Measurements from ENCODE around the gene TGFBI.

TGFBI gene

GRCh38 chr5:136027311-136027710, 1.5 kb upstream of the TGFBI start:
- no peak for TF ChIP-seq CTCF (IDR thresholded peaks at IDR 0.05; ENCODE audit: low read length)
- no peaks in the 10 kb centered on the region for H3K36me3 ChIP-seq (ENCODE audit: insufficient read depth, low read length)

GRCh38 chr5:136028090-136028489, 698 bp upstream of the TGFBI start:
- Histone ChIP-seq H3K4me2 (ENCODE audit: low read length) (no peak overlapping the region), H3K4me3 (ENCODE audit: low read depth, low read length, poor library complexity, severe bottlenecking) (no peak overlapping the region)

More at GRCh38 chr5:136027311-136027710, 1.5 kb upstream of the TGFBI start:
- H3K4me2 ChIP-seq (ENCODE audit: low read length) = no peak overlapping the region
- H4K20me1 ChIP-seq (ENCODE audit: insufficient read depth, low read length) = no peaks in the 10 kb centered on the region
- no peaks in the 10 kb centered on the region for H3K27me3 ChIP-seq (ENCODE audit: insufficient read depth, low read length)
- no peaks in the 10 kb centered on the region for H3K79me2 ChIP-seq (ENCODE audit: insufficient read depth, low read length)
- no peaks in the 10 kb centered on the region for H3K9me3 ChIP-seq (ENCODE audit: low read length)
- H3K9me2 ChIP-seq (ENCODE audit: low read depth, low read length) = no peaks in the 10 kb centered on the region
- no peak overlapping the region for H3K27ac ChIP-seq (ENCODE audit: low read depth, low read length, poor library complexity, severe bottlenecking)
- no peak overlapping the region for H3K4me3 ChIP-seq (ENCODE audit: low read depth, low read length, poor library complexity, severe bottlenecking)
- H3F3A ChIP-seq (ENCODE audit: insufficient read depth, low read length) = no peaks in the 10 kb centered on the region
- H3K4me1 ChIP-seq (ENCODE audit: insufficient read depth, low read length, severe bottlenecking) = no peaks in the 10 kb centered on the region
- H3K9ac ChIP-seq (ENCODE audit: low read length) = no peak overlapping the region
- no peak overlapping the region for H2AFZ ChIP-seq (ENCODE audit: low read length)

GRCh38 chr5:136030252-136030651, 1.5 kb downstream of the TGFBI start:
- H3K27ac ChIP-seq (ENCODE audit: low read depth, low read length, poor library complexity, severe bottlenecking) = no peak overlapping the region
- H3K79me2 ChIP-seq (ENCODE audit: insufficient read depth, low read length) = no peaks in the 10 kb centered on the region
- no peaks in the 10 kb centered on the region for H3K4me1 ChIP-seq (ENCODE audit: insufficient read depth, low read length, severe bottlenecking)
- H3F3A ChIP-seq (ENCODE audit: insufficient read depth, low read length) = no peaks in the 10 kb centered on the region
- no peaks in the 10 kb centered on the region for H4K20me1 ChIP-seq (ENCODE audit: insufficient read depth, low read length)
- no peak overlapping the region for H3K4me2 ChIP-seq (ENCODE audit: low read length)
- H3K4me3 ChIP-seq (ENCODE audit: low read depth, low read length, poor library complexity, severe bottlenecking) = no peak overlapping the region
- H2AFZ ChIP-seq (ENCODE audit: low read length) = no peak overlapping the region
- H3K36me3 ChIP-seq (ENCODE audit: insufficient read depth, low read length) = no peaks in the 10 kb centered on the region
- no peak overlapping the region for H3K9ac ChIP-seq (ENCODE audit: low read length)
- H3K9me2 ChIP-seq (ENCODE audit: low read depth, low read length) = no peaks in the 10 kb centered on the region
- H3K9me3 ChIP-seq (ENCODE audit: low read length) = no peaks in the 10 kb centered on the region
- no peaks in the 10 kb centered on the region for H3K27me3 ChIP-seq (ENCODE audit: insufficient read depth, low read length)
- no peak for TF ChIP-seq CTCF (IDR thresholded peaks at IDR 0.05; ENCODE audit: low read length)
- no peak for TF ChIP-seq EZH2 (IDR thresholded peaks at IDR 0.05; ENCODE audit: borderline replicate concordance, low read length)

More at GRCh38 chr5:136028090-136028489, 698 bp upstream of the TGFBI start:
- H3K9me3 ChIP-seq (ENCODE audit: low read length) = no peaks in the 10 kb centered on the region
- no peaks in the 10 kb centered on the region for H3K27me3 ChIP-seq (ENCODE audit: insufficient read depth, low read length)
- H3K36me3 ChIP-seq (ENCODE audit: insufficient read depth, low read length) = no peaks in the 10 kb centered on the region
- H3K79me2 ChIP-seq (ENCODE audit: insufficient read depth, low read length) = no peaks in the 10 kb centered on the region
- TF ChIP-seq EZH2 (IDR thresholded peaks at IDR 0.05; ENCODE audit: borderline replicate concordance, low read length) = no peak
- TF ChIP-seq CTCF (IDR thresholded peaks at IDR 0.05; ENCODE audit: low read length) = no peak
- no peak overlapping the region for H3K27ac ChIP-seq (ENCODE audit: low read depth, low read length, poor library complexity, severe bottlenecking)
- no peaks in the 10 kb centered on the region for H4K20me1 ChIP-seq (ENCODE audit: insufficient read depth, low read length)
- no peak overlapping the region for H2AFZ ChIP-seq (ENCODE audit: low read length)
- H3K9me2 ChIP-seq (ENCODE audit: low read depth, low read length) = no peaks in the 10 kb centered on the region
- no peak overlapping the region for H3K9ac ChIP-seq (ENCODE audit: low read length)
- no peaks in the 10 kb centered on the region for H3K4me1 ChIP-seq (ENCODE audit: insufficient read depth, low read length, severe bottlenecking)
- no peaks in the 10 kb centered on the region for H3F3A ChIP-seq (ENCODE audit: insufficient read depth, low read length)

Measured in OCI-LY1 (cell line).